Measurements from ENCODE around the gene PPP4R2.

DNA sequence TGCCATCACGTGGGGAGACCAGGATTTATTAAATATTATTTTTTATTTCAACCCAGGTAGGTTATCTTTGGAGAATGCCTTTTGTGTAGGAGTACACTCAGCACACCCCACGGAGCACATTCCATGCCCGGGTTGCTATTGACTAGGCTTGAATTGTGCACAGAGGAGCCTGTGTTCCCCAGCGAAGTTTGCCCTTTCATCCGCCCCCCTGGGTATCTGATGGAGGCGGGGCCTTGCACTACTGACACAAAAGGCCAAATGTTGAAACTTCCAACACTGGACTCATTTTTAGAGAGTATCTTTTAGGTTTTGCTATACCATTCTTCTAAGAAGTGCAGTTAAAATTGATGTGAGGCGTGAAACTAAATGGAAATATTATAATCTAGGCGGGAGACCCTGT is 39.3 kb upstream of the PPP4R2 start:
- TF ChIP-seq, protein P1, sequence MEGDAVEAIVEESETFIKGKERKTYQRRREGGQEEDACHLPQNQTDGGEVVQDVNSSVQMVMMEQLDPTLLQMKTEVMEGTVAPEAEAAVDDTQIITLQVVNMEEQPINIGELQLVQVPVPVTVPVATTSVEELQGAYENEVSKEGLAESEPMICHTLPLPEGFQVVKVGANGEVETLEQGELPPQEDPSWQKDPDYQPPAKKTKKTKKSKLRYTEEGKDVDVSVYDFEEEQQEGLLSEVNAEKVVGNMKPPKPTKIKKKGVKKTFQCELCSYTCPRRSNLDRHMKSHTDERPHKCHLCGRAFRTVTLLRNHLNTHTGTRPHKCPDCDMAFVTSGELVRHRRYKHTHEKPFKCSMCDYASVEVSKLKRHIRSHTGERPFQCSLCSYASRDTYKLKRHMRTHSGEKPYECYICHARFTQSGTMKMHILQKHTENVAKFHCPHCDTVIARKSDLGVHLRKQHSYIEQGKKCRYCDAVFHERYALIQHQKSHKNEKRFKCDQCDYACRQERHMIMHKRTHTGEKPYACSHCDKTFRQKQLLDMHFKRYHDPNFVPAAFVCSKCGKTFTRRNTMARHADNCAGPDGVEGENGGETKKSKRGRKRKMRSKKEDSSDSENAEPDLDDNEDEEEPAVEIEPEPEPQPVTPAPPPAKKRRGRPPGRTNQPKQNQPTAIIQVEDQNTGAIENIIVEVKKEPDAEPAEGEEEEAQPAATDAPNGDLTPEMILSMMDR (IDR thresholded peaks at IDR 0.05), result no peak
- no peak for TF ChIP-seq POLR2A (IDR thresholded peaks at IDR 0.05)
